Colonic mucosa (tissue), 4 donors: ENCODE measurements around the gene SRGAP1. TPM values are rescaled to one million over a fixed set of nuclear protein-coding genes. Genes with fewer than 3 reads are reported as not detected.

Experiments used
- DNase-seq: peaks from one replicate; pipeline ENCODE4 v3.0.0-alpha.2; 2020
- H3K27ac ChIP-seq: fragments of 200-600 bp; one replicate; pipeline ENCODE4 v1.8.0; 2021
- H3K27me3 ChIP-seq: fragments of 200-600 bp; one replicate; pipeline ENCODE4 v1.8.0; 2021
- H3K36me3 ChIP-seq: fragments of 200-600 bp; one replicate; pipeline ENCODE4 v1.8.0; 2021
- H3K4me1 ChIP-seq: fragments of 200-600 bp; one replicate; pipeline ENCODE4 v1.8.0; 2021; ENCODE audit warnings: mild to moderate bottlenecking
- H3K4me3 ChIP-seq: fragments of 200-600 bp; one replicate; pipeline ENCODE4 v1.8.0; 2021
- H3K9ac ChIP-seq, 2 donors: one replicate each; pipeline ENCODE4 v1.7.0; 2013; ENCODE audit warnings: control low read depth in 2 of 2, low read depth in 2 of 2, low read length in 2 of 2
- H3K9me3 ChIP-seq: fragments of 200-600 bp; one replicate; pipeline ENCODE4 v1.8.0; 2021
- intact Hi-C: fragments of 100-400 bp; cut with DNase I; formaldehyde crosslinking; loops from one replicate; pipeline ENCODE4 v1.14.1; 2022
- total RNA-seq, 2 donors: library from RNA; stranded (reverse); fragmentation: NEBNext Ultra II Directional in 1 of 2; extraction: Animal tissue kit (Norgen Biotek cat#: 25700) in 1 of 2; gene quantifications; one replicate each; pipeline ENCODE4 v1.2.1, GENCODE V29; 2021
- TF ChIP-seq, protein P1 (sequence below): fragments of 200-600 bp; IDR thresholded peaks from one replicate; pipeline ENCODE4 v1.8.0; 2022; ENCODE audit warnings: antibody characterized with exemption, mild to moderate bottlenecking
- donor health status: healthy.
- donor health status: DM: no; HTN: no; CAD: no.
- donor health status: DM: no; HTN: no; CAD: no.

SRGAP1 gene
- total RNA-seq, 2 donors from 2014 or later, result 8.7 to 9.8 TPM

GRCh38 chr12:64170024-64170423 lies 325.5 kb downstream of the SRGAP1 start:
- Histone ChIP-seq H3K36me3 (no peaks in the 10 kb centered on the region), H3K4me3 (no peak overlapping the region), H3K9ac (no peak overlapping the region), H3K27ac (no peak overlapping the region), H3K27me3 (no peaks in the 10 kb centered on the region), H3K4me1 (no peaks in the 10 kb centered on the region), H3K9me3 (no peaks in the 10 kb centered on the region)
- TF ChIP-seq, protein P1, sequence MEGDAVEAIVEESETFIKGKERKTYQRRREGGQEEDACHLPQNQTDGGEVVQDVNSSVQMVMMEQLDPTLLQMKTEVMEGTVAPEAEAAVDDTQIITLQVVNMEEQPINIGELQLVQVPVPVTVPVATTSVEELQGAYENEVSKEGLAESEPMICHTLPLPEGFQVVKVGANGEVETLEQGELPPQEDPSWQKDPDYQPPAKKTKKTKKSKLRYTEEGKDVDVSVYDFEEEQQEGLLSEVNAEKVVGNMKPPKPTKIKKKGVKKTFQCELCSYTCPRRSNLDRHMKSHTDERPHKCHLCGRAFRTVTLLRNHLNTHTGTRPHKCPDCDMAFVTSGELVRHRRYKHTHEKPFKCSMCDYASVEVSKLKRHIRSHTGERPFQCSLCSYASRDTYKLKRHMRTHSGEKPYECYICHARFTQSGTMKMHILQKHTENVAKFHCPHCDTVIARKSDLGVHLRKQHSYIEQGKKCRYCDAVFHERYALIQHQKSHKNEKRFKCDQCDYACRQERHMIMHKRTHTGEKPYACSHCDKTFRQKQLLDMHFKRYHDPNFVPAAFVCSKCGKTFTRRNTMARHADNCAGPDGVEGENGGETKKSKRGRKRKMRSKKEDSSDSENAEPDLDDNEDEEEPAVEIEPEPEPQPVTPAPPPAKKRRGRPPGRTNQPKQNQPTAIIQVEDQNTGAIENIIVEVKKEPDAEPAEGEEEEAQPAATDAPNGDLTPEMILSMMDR, result no peak
- no peak for DNase-seq
- intact Hi-C loops, result no loop called here

- intact Hi-C loops, result no loop called here
- no peak overlapping the region for H3K27ac ChIP-seq
- no peak for DNase-seq
- H3K9ac ChIP-seq, result no peak overlapping the region
- no peaks in the 10 kb centered on the region for H3K9me3 ChIP-seq
- H3K27me3 ChIP-seq, result no peaks in the 10 kb centered on the region
- no peaks in the 10 kb centered on the region for H3K36me3 ChIP-seq
- TF ChIP-seq, protein P1, result no peak
- H3K4me1 ChIP-seq, result no peaks in the 10 kb centered on the region
- no peak overlapping the region for H3K4me3 ChIP-seq
These were observed 326.2 kb downstream of the SRGAP1 start for GRCh38 chr12:64170730-64171129.

DNA sequence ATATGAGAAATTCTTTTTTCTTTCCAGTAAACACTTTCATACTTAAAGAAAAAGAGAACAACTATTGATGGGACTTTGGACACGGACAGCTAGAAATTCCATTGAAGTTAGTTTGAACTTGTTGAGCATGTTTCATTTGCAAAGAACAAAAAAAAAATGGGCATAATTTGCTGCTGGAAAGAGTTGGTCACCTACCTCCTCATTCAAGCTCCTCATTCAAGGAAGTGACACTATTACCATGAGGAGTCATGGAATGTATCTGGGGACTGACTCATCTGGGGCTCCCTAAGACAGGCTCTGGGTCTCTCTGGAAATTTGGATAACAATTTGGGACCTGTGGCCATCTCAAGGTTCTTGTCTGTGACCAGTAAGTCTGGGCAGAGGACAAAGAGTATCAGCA lies 327.2 kb downstream of the SRGAP1 start:
- Histone ChIP-seq H3K27ac (no peak overlapping the region), H3K4me1 (no peaks in the 10 kb centered on the region), H3K9ac (no peak overlapping the region), H3K4me3 (no peak overlapping the region), H3K9me3 (no peaks in the 10 kb centered on the region), H3K36me3 (no peaks in the 10 kb centered on the region), H3K27me3 (no peaks in the 10 kb centered on the region)
- DNase-seq, result no peak
- TF ChIP-seq, protein P1, result no peak
- intact Hi-C loops, result no loop called here

DNA sequence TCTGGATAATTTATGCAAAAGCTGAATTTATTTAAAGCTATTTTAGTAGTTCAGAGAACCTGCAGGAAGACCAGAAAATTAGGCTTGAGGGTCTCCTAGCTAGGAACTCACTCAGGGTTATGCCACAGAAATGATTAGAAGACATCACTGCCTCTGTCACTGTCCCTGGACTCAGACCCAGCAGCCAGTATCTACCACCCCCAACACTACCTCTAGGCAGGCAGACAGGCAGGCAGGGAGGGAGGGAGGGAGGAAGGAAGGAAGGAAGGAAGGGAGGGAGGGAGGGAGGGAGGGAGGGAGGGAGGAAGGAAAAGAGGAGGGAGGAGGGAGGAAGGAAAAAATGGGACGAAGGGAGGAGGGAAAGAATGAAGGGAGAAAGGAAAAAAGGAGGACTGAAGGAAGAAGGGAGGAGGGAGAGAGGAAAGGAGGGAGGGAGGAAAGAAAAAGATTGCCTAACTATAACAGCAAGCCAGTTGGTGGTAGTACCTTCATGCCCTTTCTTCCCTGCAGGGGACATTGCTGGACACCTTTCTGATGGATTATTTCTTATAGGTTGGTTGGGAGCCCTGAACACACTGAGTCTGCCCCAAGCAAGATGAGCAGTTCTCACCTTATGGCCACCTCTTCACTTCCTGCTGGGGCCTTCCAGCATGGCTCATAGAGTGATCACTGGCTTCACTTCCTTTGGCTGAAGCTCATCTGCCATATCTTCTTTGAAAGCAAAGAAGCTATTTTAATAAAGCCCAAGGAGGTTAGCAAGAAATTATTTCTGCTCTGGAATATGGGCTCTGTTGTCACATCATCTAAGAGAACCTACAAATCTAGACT lies 327.9 kb downstream of the SRGAP1 start:
- Histone ChIP-seq H3K9ac (no peak overlapping the region), H3K27me3 (no peaks in the 10 kb centered on the region), H3K9me3 (no peaks in the 10 kb centered on the region), H3K4me3 (no peak overlapping the region), H3K4me1 (no peaks in the 10 kb centered on the region), H3K27ac (no peak overlapping the region), H3K36me3 (no peaks in the 10 kb centered on the region)
- no peak for DNase-seq
- TF ChIP-seq, protein P1, result no peak
- intact Hi-C loops, result no loop called here

- intact Hi-C loops, result no loop called here
- Histone ChIP-seq H3K36me3 (no peaks in the 10 kb centered on the region), H3K4me1 (no peaks in the 10 kb centered on the region), H3K27ac (no peak overlapping the region), H3K9ac (no peak overlapping the region), H3K4me3 (no peak overlapping the region), H3K9me3 (no peaks in the 10 kb centered on the region), H3K27me3 (no peaks in the 10 kb centered on the region)
- no peak for DNase-seq
- TF ChIP-seq, protein P1, result no peak
These were observed 329.0 kb downstream of the SRGAP1 start for GRCh38 chr12:64173456-64173855.
